NCI-H146 treated with DMSO at 0.1 percent for 48 hours (cell line): ENCODE data around the gene C1QTNF12.

Source experiments
- DNase-seq: peaks from one replicate; lab custom pipeline; 2025; ENCODE audit not compliant: unreplicated experiment; lab: John Stamatoyannopoulos, UW

Gene C1QTNF12

GRCh38 chr1:1246577-1247340, at the start of gene C1QTNF12:
C1QTNF12 (minus strand) TSS chr1:1246722; CDS start chr1:1246690, 32 bp downstream.
- no peak for DNase-seq

GRCh38 chr1:1295154-1295923, 48.8 kb upstream of the C1QTNF12 start:
- DNase-seq = no peak

GRCh38 chr1:1294250-1294890, 47.8 kb upstream of the C1QTNF12 start:
- DNase-seq = no peak

- DNase-seq = no peak
Observed at GRCh38 chr1:1293263-1294249, 47.0 kb upstream of the C1QTNF12 start.

- DNase-seq = no peak
Observed at GRCh38 chr1:1292851-1293250, 46.3 kb upstream of the C1QTNF12 start.

GRCh38 chr1:1292442-1292779, 45.9 kb upstream of the C1QTNF12 start:
- no peak for DNase-seq

GRCh38 chr1:1291548-1292441, 45.3 kb upstream of the C1QTNF12 start:
- DNase-seq = peak; percentile 16

- peak; percentile 23 for DNase-seq
Observed at GRCh38 chr1:1291023-1291528, 44.6 kb upstream of the C1QTNF12 start.

- no peak for DNase-seq
Observed at GRCh38 chr1:1290238-1290731, 43.8 kb upstream of the C1QTNF12 start.

- no peak for DNase-seq
Observed at GRCh38 chr1:1287288-1288110, 41.0 kb upstream of the C1QTNF12 start.

- DNase-seq = no peak
Observed at GRCh38 chr1:1286313-1287261, 40.1 kb upstream of the C1QTNF12 start.

- no peak for DNase-seq
Observed at GRCh38 chr1:1285611-1286311, 39.2 kb upstream of the C1QTNF12 start.

GRCh38 chr1:1285102-1285571, 38.6 kb upstream of the C1QTNF12 start:
- no peak for DNase-seq

- DNase-seq = no peak
Observed at GRCh38 chr1:1284221-1285101, 37.9 kb upstream of the C1QTNF12 start.

- no peak for DNase-seq
Observed at GRCh38 chr1:1283821-1284220, 37.3 kb upstream of the C1QTNF12 start.

GRCh38 chr1:1282998-1283397, 36.5 kb upstream of the C1QTNF12 start:
- no peak for DNase-seq
